HepG2 (cell line): Measurements from ENCODE around the gene GINS2. TPM values are rescaled to one million over a fixed set of nuclear protein-coding genes. Genes with fewer than 3 reads are reported as not detected.

Experiments
- BCL6 ChIP-seq: IDR thresholded peaks from 2 replicates; pipeline ENCODE4 v1.6.1; 2016; ENCODE audit warnings: missing genetic modification reagents, missing compliant biosample characterization
- E2F5 ChIP-seq: sonication (generic); formaldehyde crosslinking; conservative IDR thresholded peaks from 2 replicates; pipeline ENCODE4 v1.4.0; 2020; ENCODE audit warnings: missing genetic modification reagents
- HMGA1 ChIP-seq: sonication (generic); formaldehyde crosslinking; conservative IDR thresholded peaks from 2 replicates; pipeline ENCODE4 v1.4.0; 2020; ENCODE audit warnings: missing genetic modification reagents
- SALL1 ChIP-seq: sonication (generic); formaldehyde crosslinking; IDR thresholded peaks from 2 replicates; pipeline ENCODE4 v1.8.0; 2022; ENCODE audit warnings: mild to moderate bottlenecking, missing genetic modification reagents
- ZBTB37 ChIP-seq: sonication (generic); formaldehyde crosslinking; IDR thresholded peaks from 2 replicates; pipeline ENCODE4 v1.4.0; 2020; ENCODE audit warnings: mild to moderate bottlenecking, missing genetic modification reagents
- ZBTB44 ChIP-seq: sonication (generic); formaldehyde crosslinking; IDR thresholded peaks from 2 replicates; pipeline ENCODE4 v1.4.0; 2020; ENCODE audit warnings: missing genetic modification reagents
- ZNF503 ChIP-seq: sonication (generic); formaldehyde crosslinking; IDR thresholded peaks from 2 replicates; pipeline ENCODE4 v1.4.0; 2020; ENCODE audit warnings: missing genetic modification reagents
- ZNF629 ChIP-seq: sonication (generic); formaldehyde crosslinking; conservative IDR thresholded peaks from 2 replicates; pipeline ENCODE4 v1.5.0; 2020; ENCODE audit warnings: missing genetic modification reagents
- polyA plus RNA-seq, 8 experiments: library from polyadenylated mRNA; depleted of rRNA in 3 of 8; stranded (reverse) in 7 of 8; unstranded in 1 of 8; fragments of >200 nt; fragmentation: Illumina TruSeq in 4 of 8; extraction: Trizol in 4 of 8; gene quantifications; 2 replicates each; pipeline versions ENCODE4 v1.2.1 to v1.2.3, GENCODE V29; 2011 to 2016; ENCODE audit warnings: low read depth in 4 of 8, missing spikeins in 1 of 8, mixed read lengths in 1 of 8; ENCODE audit not compliant: insufficient read depth in 1 of 8
- total RNA-seq, 5 experiments: library from RNA; depleted of rRNA; stranded (reverse); fragments of >200 nt; fragmentation: Illumina TruSeq; extraction: Trizol; gene quantifications; 2 replicates each; pipeline ENCODE4 v1.2.3, GENCODE V29; 2016; ENCODE audit warnings: low read depth in 1 of 5

The GINS2 gene
- total and polyA plus RNA-seq, 2 of the 13 experiments (the other 11 are each of a cell fraction or from before 2014, with no cell fraction given), result 10.6 to 48.3 TPM

- no peak for TF ChIP-seq ZBTB37 (CRISPR knock-in tag)
- TF ChIP-seq ZNF503 (CRISPR knock-in tag), result no peak
- TF ChIP-seq ZBTB44, result no peak
- no peak for TF ChIP-seq HMGA1
- no peak for TF ChIP-seq E2F5 (CRISPR knock-in tag)
- no peak for TF ChIP-seq BCL6 (CRISPR knock-in tag)
- peak; percentile 94 for TF ChIP-seq ZNF629 (CRISPR knock-in tag)
- TF ChIP-seq SALL1, result no peak
These were observed 1.8 kb upstream of the GINS2 start (continued) for GRCh38 chr16:85690469-85691064.
